ENCODE data around the gene TBC1D22A. TPM values are rescaled to one million over a fixed set of nuclear protein-coding genes. Genes with fewer than 3 reads are reported as not detected.

TBC1D22A gene
- total RNA-seq, 1 experiment from 2014 or later: 32.6 TPM

DNA sequence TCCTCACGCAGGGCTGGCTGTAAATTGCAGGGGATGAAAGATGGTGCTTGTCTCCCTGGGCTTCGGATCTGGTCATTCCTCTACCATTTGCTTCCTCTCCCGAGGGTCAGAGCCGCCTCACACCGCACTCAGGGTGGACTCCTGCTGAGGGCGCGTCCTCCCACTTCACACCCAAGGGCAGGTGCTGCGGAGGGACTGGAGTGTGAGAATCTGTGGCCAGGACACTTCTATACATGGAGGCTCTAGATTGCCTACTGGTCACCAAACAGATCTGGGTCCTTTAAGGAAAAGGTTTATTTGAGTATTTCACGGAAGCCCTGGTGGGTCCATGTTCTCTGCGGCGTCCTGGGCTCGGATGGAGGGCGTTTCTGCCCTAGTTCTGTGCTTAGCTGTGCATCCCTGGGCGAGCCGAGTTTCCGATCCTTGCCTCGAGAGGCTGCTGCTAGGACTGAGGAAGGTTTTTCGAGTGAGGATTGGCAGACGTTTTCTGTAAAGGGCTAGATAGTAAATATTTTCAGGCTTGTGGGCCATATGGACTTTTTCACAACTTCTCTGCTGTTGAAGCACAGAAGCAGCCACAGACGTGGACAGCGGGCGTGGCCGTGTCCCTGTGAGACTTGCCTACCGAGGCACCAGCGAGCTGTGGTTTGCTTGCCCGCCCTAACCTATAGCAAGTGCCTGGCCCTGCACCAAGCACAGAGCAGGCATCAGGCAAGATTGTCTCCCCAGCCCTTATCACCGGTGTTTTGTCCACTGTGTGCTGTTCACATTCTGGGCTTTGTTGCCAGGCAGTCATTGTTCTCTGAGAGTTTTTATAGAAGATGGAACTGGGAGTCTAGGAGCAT, 279.0 kb downstream of the TBC1D22A start:
- no peaks in the 10 kb centered on the region for H3K27me3 ChIP-seq (replicated peaks; ENCODE audit: control insufficient read depth, insufficient read depth, low read length)
- no peaks in the 10 kb centered on the region for H3K36me3 ChIP-seq (ENCODE audit: control insufficient read depth, insufficient read depth, low read length)
- no TSS peak for BruUV-seq (replicated peaks)
- TF ChIP-seq CTCF (IDR thresholded peaks at IDR 0.05; ENCODE audit: insufficient read depth in 1 of 2, low read depth in 1 of 2, low read length in 1 of 2, severe bottlenecking in 1 of 2, unreplicated experiment in 1 of 2): no peak
- no peaks in the 10 kb centered on the region for H3K4me1 ChIP-seq
- DNase-seq: no peak
- H3K4me3 ChIP-seq (ENCODE audit: low read depth, low read length): no peak overlapping the region
- no peak overlapping the region for H3K4me3 Mint-ChIP-seq (ENCODE audit: unreplicated experiment)
- no peaks in the 10 kb centered on the region for H3K27me3 Mint-ChIP-seq (ENCODE audit: insufficient read depth, unreplicated experiment)
- peaks cover 6% of the 10 kb centered on the region for H3K4me1 Mint-ChIP-seq (ENCODE audit: low read depth, unreplicated experiment)
- H3K9me3 Mint-ChIP-seq (ENCODE audit: unreplicated experiment): no peaks in the 10 kb centered on the region
- CTCF ChIA-PET: no interaction called here
- no peaks in the 10 kb centered on the region for H3K9me3 ChIP-seq
- POLR2A ChIA-PET: no interaction called here
- H3K27ac Mint-ChIP-seq (ENCODE audit: unreplicated experiment): no peak overlapping the region
- peaks cover 21% of the 10 kb centered on the region for H3K36me3 Mint-ChIP-seq (ENCODE audit: insufficient read depth, unreplicated experiment)
- intact Hi-C loops (cut with micrococcal nuclease; ENCODE audit: unreplicated experiment): no loop called here

- H3K4me3 ChIP-seq (ENCODE audit: low read depth, low read length): no peak overlapping the region
- H3K4me1 Mint-ChIP-seq (ENCODE audit: low read depth, unreplicated experiment): peaks cover 6% of the 10 kb centered on the region
- H3K4me3 Mint-ChIP-seq (ENCODE audit: unreplicated experiment): no peak overlapping the region
- no peak for DNase-seq
- peaks cover 21% of the 10 kb centered on the region for H3K36me3 Mint-ChIP-seq (ENCODE audit: insufficient read depth, unreplicated experiment)
- H3K4me1 ChIP-seq: no peaks in the 10 kb centered on the region
- no peaks in the 10 kb centered on the region for H3K9me3 ChIP-seq
- no TSS peak for BruUV-seq (replicated peaks)
- no peaks in the 10 kb centered on the region for H3K9me3 Mint-ChIP-seq (ENCODE audit: unreplicated experiment)
- no peaks in the 10 kb centered on the region for H3K36me3 ChIP-seq (ENCODE audit: control insufficient read depth, insufficient read depth, low read length)
- H3K27me3 Mint-ChIP-seq (ENCODE audit: insufficient read depth, unreplicated experiment): no peaks in the 10 kb centered on the region
- no peak overlapping the region for H3K27ac Mint-ChIP-seq (ENCODE audit: unreplicated experiment)
- ChIA-PET CTCF (no interaction called here), POLR2A (no interaction called here)
- no peaks in the 10 kb centered on the region for H3K27me3 ChIP-seq (replicated peaks; ENCODE audit: control insufficient read depth, insufficient read depth, low read length)
- intact Hi-C loops (cut with micrococcal nuclease; ENCODE audit: unreplicated experiment): no loop called here
- no peak for TF ChIP-seq CTCF (IDR thresholded peaks at IDR 0.05; ENCODE audit: insufficient read depth in 1 of 2, low read depth in 1 of 2, low read length in 1 of 2, severe bottlenecking in 1 of 2, unreplicated experiment in 1 of 2)
These were observed 279.8 kb downstream of the TBC1D22A start for GRCh38 chr22:47042116-47042825.

GRCh38 chr22:47042861-47043496, 280.5 kb downstream of the TBC1D22A start:
- ChIA-PET POLR2A (no interaction called here), CTCF (no interaction called here)
- H3K4me3 ChIP-seq (ENCODE audit: low read depth, low read length): no peak overlapping the region
- H3K4me1 Mint-ChIP-seq (ENCODE audit: low read depth, unreplicated experiment): peaks cover 6% of the 10 kb centered on the region
- no peak for TF ChIP-seq CTCF (IDR thresholded peaks at IDR 0.05; ENCODE audit: insufficient read depth in 1 of 2, low read depth in 1 of 2, low read length in 1 of 2, severe bottlenecking in 1 of 2, unreplicated experiment in 1 of 2)
- no peaks in the 10 kb centered on the region for H3K36me3 ChIP-seq (ENCODE audit: control insufficient read depth, insufficient read depth, low read length)
- intact Hi-C loops (cut with micrococcal nuclease; ENCODE audit: unreplicated experiment): no loop called here
- no peaks in the 10 kb centered on the region for H3K4me1 ChIP-seq
- H3K9me3 Mint-ChIP-seq (ENCODE audit: unreplicated experiment): no peaks in the 10 kb centered on the region
- no peaks in the 10 kb centered on the region for H3K27me3 Mint-ChIP-seq (ENCODE audit: insufficient read depth, unreplicated experiment)
- no peaks in the 10 kb centered on the region for H3K9me3 ChIP-seq
- no peak for DNase-seq
- peak overlapping the region; percentile 39 for H3K27ac Mint-ChIP-seq (ENCODE audit: unreplicated experiment)
- H3K27me3 ChIP-seq (replicated peaks; ENCODE audit: control insufficient read depth, insufficient read depth, low read length): no peaks in the 10 kb centered on the region
- H3K4me3 Mint-ChIP-seq (ENCODE audit: unreplicated experiment): no peak overlapping the region
- peaks cover 21% of the 10 kb centered on the region for H3K36me3 Mint-ChIP-seq (ENCODE audit: insufficient read depth, unreplicated experiment)
- no TSS peak for BruUV-seq (replicated peaks)
